GM12878 (cell line): Measurements from ENCODE around the gene TMTC1. TPM values are rescaled to one million over a fixed set of nuclear protein-coding genes. Genes with fewer than 3 reads are reported as not detected.
"Not testable (repeated sequence)": the region's sequence is repeated elsewhere in the genome, so short reads cannot be mapped to it uniquely, and the experiment has no call there.

Experiments used
- ATAC-seq: fragments of 200-7000 bp; cut with Tn5 transposase; 3 replicates; pipeline ENCODE4 v1.9.1; 2020; ENCODE audit warnings: mild to moderate bottlenecking, moderate library complexity
- BruUV-seq: library from RNA; stranded (reverse); fragments of 400-500 nt; replicated peaks from 2 replicates; lab custom pipeline; 2021; lab: Mats Ljungman, UMichigan
- CTCF ChIA-PET: fragments of 300-600 bp; sonication (Branson Sonifier 250); formaldehyde crosslinking; extraction: SDS; loops from one replicate; lab custom pipeline; 2021; ENCODE audit warnings: inconsistent platforms; lab: Yijun Ruan, JAX
- POLR2A ChIA-PET: fragments of 350-600 bp; formaldehyde crosslinking; extraction: SDS; loops from one replicate; lab custom pipeline; 2021; ENCODE audit warnings: inconsistent platforms; lab: Charles Lee
- RAD21 ChIA-PET: fragments of 300-600 bp; sonication (Branson Sonifier 250); formaldehyde crosslinking; loops from one replicate; lab custom pipeline; 2023; ENCODE audit warnings: antibody characterized with exemption; ENCODE audit not compliant: unreplicated experiment; lab: Charles Lee
- SMC1A ChIA-PET: fragments of 300-600 bp; sonication (Branson Sonifier 250); formaldehyde crosslinking; loops from one replicate; lab custom pipeline; 2023; ENCODE audit not compliant: unreplicated experiment, uncharacterized antibody; lab: Charles Lee
- DNase-seq: peaks from one replicate; pipeline ENCODE4 v3.0.0-alpha.2; 2011; ENCODE audit warnings: low read depth, low spot score
- FAIRE-seq: peaks from 3 replicates; lab custom pipeline; 2011; peaks lifted over from hg19 to GRCh38; lab: Jason Lieb, UNC
- H2AFZ ChIP-seq: 2 replicates; pipeline ENCODE4 v1.6.0; 2011; ENCODE audit warnings: low read depth, low read length, control low read depth; ENCODE audit not compliant: control insufficient read depth
- H3K27ac ChIP-seq: 2 replicates; pipeline ENCODE4 v1.5.1; 2011; ENCODE audit warnings: control low read depth; ENCODE audit not compliant: control insufficient read depth, insufficient read depth
- H3K27me3 ChIP-seq, 2 experiments: replicated peaks in 1 of 2; 2 replicates each; pipeline versions ENCODE4 v1.6.0 to v1.6.1; 2011; ENCODE audit warnings: low read length in 1 of 2; ENCODE audit not compliant: control insufficient read depth in 2 of 2, insufficient read depth in 2 of 2
- H3K36me3 ChIP-seq, 2 experiments: 2 replicates each; pipeline ENCODE4 v1.5.1; 2011; ENCODE audit warnings: low read length in 1 of 2; ENCODE audit not compliant: control insufficient read depth in 2 of 2, insufficient read depth in 2 of 2
- H3K4me1 ChIP-seq: 2 replicates; pipeline ENCODE4 v1.6.1; 2011; ENCODE audit warnings: mild to moderate bottlenecking, low read length, moderate library complexity, mixed read lengths; ENCODE audit not compliant: control insufficient read depth, insufficient read depth
- H3K4me2 ChIP-seq: 2 replicates; pipeline ENCODE4 v1.6.0; 2011; ENCODE audit warnings: control low read depth; ENCODE audit not compliant: control insufficient read depth, insufficient read depth
- H3K4me3 ChIP-seq: fragments of 200-600 bp; sonication (generic); 2 replicates; pipeline ENCODE4 v1.5.1; 2016
- H3K79me2 ChIP-seq: 2 replicates; pipeline ENCODE4 v1.6.0; 2011; ENCODE audit warnings: low read length; ENCODE audit not compliant: control insufficient read depth, insufficient read depth
- H3K9ac ChIP-seq: 2 replicates; pipeline ENCODE4 v1.8.0; 2011; ENCODE audit warnings: low read length, control low read depth, mixed read lengths; ENCODE audit not compliant: control insufficient read depth, insufficient read depth
- H3K9me3 ChIP-seq: replicated peaks from 3 replicates; pipeline ENCODE4 v1.5.1; 2011; ENCODE audit warnings: mild to moderate bottlenecking, low read length; ENCODE audit not compliant: control insufficient read depth, insufficient read depth
- H4K20me1 ChIP-seq: 2 replicates; pipeline ENCODE4 v1.6.0; 2011; ENCODE audit not compliant: control insufficient read depth, insufficient read depth
- LARP7 ChIP-seq: fragments of 450-650 bp; IDR thresholded peaks from 2 replicates; pipeline ENCODE4 v1.6.1; 2017; ENCODE audit warnings: mild to moderate bottlenecking
- MTA3 ChIP-seq: IDR thresholded peaks from 2 replicates; pipeline ENCODE4 v1.6.1; 2012; ENCODE audit warnings: low read length, inconsistent platforms, borderline replicate concordance
- PAX5 ChIP-seq: IDR thresholded peaks from 2 replicates; pipeline ENCODE4 v1.6.1; 2011; ENCODE audit warnings: low read depth, low read length, borderline replicate concordance
- RAD21 ChIP-seq: IDR thresholded peaks from 2 replicates; pipeline ENCODE4 v1.6.1; 2011; ENCODE audit warnings: mild to moderate bottlenecking, low read depth, low read length, moderate library complexity; ENCODE audit not compliant: insufficient read depth
- SMAD5 ChIP-seq: IDR thresholded peaks from 2 replicates; pipeline ENCODE4 v1.6.1; 2016; ENCODE audit warnings: antibody characterized with exemption, low read depth
- ZNF24 ChIP-seq: fragments of 450-650 bp; IDR thresholded peaks from 2 replicates; pipeline ENCODE4 v1.6.1; 2017; ENCODE audit warnings: antibody characterized with exemption, mild to moderate bottlenecking
- WGBS: methylation state at CpG from one replicate; pipeline ENCODE4 v1.1.6; 2016; ENCODE audit warnings: low lambda C conversion rate; ENCODE audit not compliant: insufficient replicate concordance, insufficient coverage; ENCODE audit errors: missing lambda C conversion rate; 5-methylcytosine and 5-hydroxymethylcytosine counted together
- in situ Hi-C: fragments of 300-500 bp; cut with MboI; formaldehyde crosslinking; loops from 9 replicates; pipeline ENCODE4 v1.14.3; 2018; ENCODE audit warnings: mixed read lengths
- intact Hi-C: fragments of 100-400 bp; cut with micrococcal nuclease; formaldehyde crosslinking; loops from one replicate; pipeline ENCODE4 v1.14.2; 2022; ENCODE audit not compliant: unreplicated experiment
- polyA plus RNA-seq, 11 experiments: library from polyadenylated mRNA; depleted of rRNA in 4 of 11; unstranded in 6 of 11; stranded (reverse) in 5 of 11; fragments of >200 nt; fragmentation: Nextera tagmentation in 4 of 11; fragmentation: Illumina TruSeq in 1 of 11; extraction: Ambion mirVana in 4 of 11; extraction: Trizol in 1 of 11; gene quantifications; 1 replicate in 1 of 11; 2 replicates in 10 of 11; pipeline versions ENCODE4 v1.2.1 to v1.2.3, GENCODE V29; 2011 to 2016; ENCODE audit warnings: inconsistent platforms in 2 of 11, missing spikeins in 2 of 11, low read depth in 1 of 11
- total RNA-seq, 4 experiments: library from RNA; depleted of rRNA in 3 of 4; stranded (reverse); fragments of >200 nt in 3 of 4; fragmentation: Illumina TruSeq in 1 of 4; extraction: Trizol in 1 of 4; gene quantifications; 2 replicates each; pipeline versions ENCODE4 v1.2.1 to v1.2.3, GENCODE V29; 2013 to 2021
- TF ChIP-seq, protein P1 (sequence below): fragments of 450-650 bp; conservative IDR thresholded peaks from 2 replicates; pipeline ENCODE4 v1.6.1; 2017; ENCODE audit warnings: mild to moderate bottlenecking, moderate library complexity

Gene TMTC1
- total and polyA plus RNA-seq, 10 of the 15 experiments (the other 5 are each of a cell fraction or from before 2014, with no cell fraction given) = 0.10 to 20.9 (median 0.57) TPM

- RAD21 ChIA-PET = interaction anchor here (0.8 kb wide), 1 partner anchor 25 kb away, joined by 3 read pairs; no protein-coding TSS in a partner anchor
- DNase-seq (no peak), FAIRE-seq (no peak), ATAC-seq (no peak)
- H3K9me3 ChIP-seq = no peaks in the 10 kb centered on the region
- H3K4me3 ChIP-seq = no peak overlapping the region
- TF ChIP-seq MTA3 (no peak), PAX5 (no peak), ZNF24 (no peak), LARP7 (no peak), SMAD5 (no peak), RAD21 (no peak)
- TF ChIP-seq, protein P1, sequence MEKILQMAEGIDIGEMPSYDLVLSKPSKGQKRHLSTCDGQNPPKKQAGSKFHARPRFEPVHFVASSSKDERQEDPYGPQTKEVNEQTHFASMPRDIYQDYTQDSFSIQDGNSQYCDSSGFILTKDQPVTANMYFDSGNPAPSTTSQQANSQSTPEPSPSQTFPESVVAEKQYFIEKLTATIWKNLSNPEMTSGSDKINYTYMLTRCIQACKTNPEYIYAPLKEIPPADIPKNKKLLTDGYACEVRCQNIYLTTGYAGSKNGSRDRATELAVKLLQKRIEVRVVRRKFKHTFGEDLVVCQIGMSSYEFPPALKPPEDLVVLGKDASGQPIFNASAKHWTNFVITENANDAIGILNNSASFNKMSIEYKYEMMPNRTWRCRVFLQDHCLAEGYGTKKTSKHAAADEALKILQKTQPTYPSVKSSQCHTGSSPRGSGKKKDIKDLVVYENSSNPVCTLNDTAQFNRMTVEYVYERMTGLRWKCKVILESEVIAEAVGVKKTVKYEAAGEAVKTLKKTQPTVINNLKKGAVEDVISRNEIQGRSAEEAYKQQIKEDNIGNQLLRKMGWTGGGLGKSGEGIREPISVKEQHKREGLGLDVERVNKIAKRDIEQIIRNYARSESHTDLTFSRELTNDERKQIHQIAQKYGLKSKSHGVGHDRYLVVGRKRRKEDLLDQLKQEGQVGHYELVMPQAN = no peak
- no peak overlapping the region for H3K4me2 ChIP-seq
- CTCF ChIA-PET = interaction anchor here (1.2 kb wide), 2 partner anchors 12 to 344 kb away, joined by 5 to 6 read pairs; no protein-coding TSS in a partner anchor
- intact Hi-C loops = loop anchor here (10.0 kb wide), 2 partner anchors 1248 to 1288 kb away; no protein-coding TSS in a partner anchor
- SMC1A ChIA-PET = interaction anchor here (0.5 to 1.5 kb wide), 9 partner anchors 14 to 1247 kb away, joined by 3 to 5 read pairs (median 3); no protein-coding TSS in a partner anchor
- BruUV-seq = no TSS peak
- no peak overlapping the region for H2AFZ ChIP-seq
- H3K36me3 ChIP-seq = no peaks in the 10 kb centered on the region
- no peaks in the 10 kb centered on the region for H4K20me1 ChIP-seq
- no peaks in the 10 kb centered on the region for H3K4me1 ChIP-seq
- in situ Hi-C loops = loop anchor here (10.0 kb wide), 1 partner anchor 1248 kb away; no protein-coding TSS in a partner anchor
- no peak overlapping the region for H3K27ac ChIP-seq
- H3K9ac ChIP-seq = no peak overlapping the region
- H3K79me2 ChIP-seq = no peaks in the 10 kb centered on the region
- H3K27me3 ChIP-seq = no peaks in the 10 kb centered on the region
- POLR2A ChIA-PET = interaction anchor here (1.3 kb wide), 1 partner anchor 41 kb away, joined by 3 read pairs; no protein-coding TSS in a partner anchor
These were observed 227.4 kb downstream of the TMTC1 start for GRCh38 chr12:29556363-29556762.

DNA sequence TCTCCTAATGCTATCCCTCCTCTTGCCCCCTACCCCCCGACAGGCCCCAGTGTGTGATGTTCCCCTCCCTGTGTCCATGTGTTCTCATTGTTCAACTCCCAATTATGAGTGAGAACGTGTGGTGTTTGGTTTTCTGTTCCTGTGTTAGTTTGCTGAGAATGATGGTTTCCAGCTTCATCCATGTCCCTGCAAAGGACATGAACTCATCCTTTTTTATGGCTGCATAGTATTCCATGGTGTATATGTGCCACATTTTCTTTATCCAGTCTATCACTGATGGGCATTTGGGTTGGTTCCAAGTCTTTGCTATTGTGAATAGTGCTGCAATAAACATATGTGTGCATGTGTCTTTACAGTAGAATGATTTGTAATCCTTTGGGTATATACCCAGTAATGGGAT, 228.3 kb downstream of the TMTC1 start:
- intact Hi-C loops = loop anchor here (10.0 kb wide), 2 partner anchors 1249 to 1289 kb away; no protein-coding TSS in a partner anchor
- H3K36me3 ChIP-seq, H3K4me2 ChIP-seq, H2AFZ ChIP-seq, FAIRE-seq, H3K9me3 ChIP-seq, H3K27ac ChIP-seq, H3K9ac ChIP-seq, H3K4me3 ChIP-seq, ATAC-seq, H3K4me1 ChIP-seq, BruUV-seq, H4K20me1 ChIP-seq, DNase-seq, H3K27me3 ChIP-seq, H3K79me2 ChIP-seq: not testable (repeated sequence)
- ChIA-PET CTCF (interaction anchor here (6.2 kb wide), 1 partner anchor 346 kb away, joined by 71 read pairs; no protein-coding TSS in a partner anchor), RAD21 (interaction anchor here (0.6 to 1.4 kb wide), 2 partner anchors 12 to 59 kb away, joined by 4 read pairs; no protein-coding TSS in a partner anchor), POLR2A (interaction anchor here (1.0 kb wide), 1 partner anchor 227 kb away, joined by 5 read pairs; no protein-coding TSS in a partner anchor), SMC1A (interaction anchor here (4.0 kb wide), 1 partner anchor 34 kb away, joined by 38 read pairs; no protein-coding TSS in a partner anchor)
- in situ Hi-C loops = loop anchor here (10.0 kb wide), 1 partner anchor 1249 kb away; no protein-coding TSS in a partner anchor
- no CpG with 5 or more reads among the region's 2 CpGs for WGBS
